T-helper 2 cell treated with Interferon-gamma antibody and Interleukin-4, amounts not matched to agents 100 ng/mL and 5 ng/mL, for 36 hours (primary cell): ENCODE measurements around the gene MKRN1. TPM values are rescaled to one million over a fixed set of nuclear protein-coding genes. Genes with fewer than 3 reads are reported as not detected.

Experiments
- intact Hi-C: fragments of 100-400 bp; cut with micrococcal nuclease; formaldehyde crosslinking; loops from one replicate; pipeline ENCODE4 v1.15.1; 2023
- total RNA-seq: library from RNA; stranded (reverse); gene quantifications from 2 replicates; pipeline ENCODE4 v1.2.3, GENCODE V29; 2022

Gene MKRN1
- total RNA-seq, 1 donor from 2014 or later: 67.7 TPM

GRCh38 chr7:140485500-140486265 is 6.4 kb upstream of the MKRN1 start:
- intact Hi-C loops: no loop called here

GRCh38 chr7:140484951-140485499 is 5.7 kb upstream of the MKRN1 start:
- intact Hi-C loops: no loop called here

GRCh38 chr7:140484479-140484878 is 5.2 kb upstream of the MKRN1 start:
- intact Hi-C loops: no loop called here

- intact Hi-C loops: loop anchor here (1.0 to 10.0 kb wide), 11 partner anchors 77 to 1375 kb away; partner anchors contain the start of genes BRAF, MRPS33, NDUFB2 and SSBP1
Observed at GRCh38 chr7:140479739-140480084, 407 bp upstream of the MKRN1 start.

- intact Hi-C loops: loop anchor here (1.0 to 10.0 kb wide), 12 partner anchors 76 to 1374 kb away; partner anchors contain the start of genes BRAF, MRPS33, NDUFB2 and SSBP1
Observed at GRCh38 chr7:140478246-140479061, 851 bp downstream of the MKRN1 start.

- intact Hi-C loops: loop anchor here (1.0 to 10.0 kb wide), 4 partner anchors 177 to 1372 kb away; partner anchors contain the start of gene ZC3HAV1
Observed at GRCh38 chr7:140476698-140477261, 2.5 kb downstream of the MKRN1 start.

- intact Hi-C loops: loop anchor here (1.0 to 10.0 kb wide), 5 partner anchors 17 to 1371 kb away; partner anchors contain the start of gene ZC3HAV1
Observed at GRCh38 chr7:140475747-140476333, 3.5 kb downstream of the MKRN1 start.

GRCh38 chr7:140463111-140463510 is 16.2 kb downstream of the MKRN1 start:
- intact Hi-C loops: no loop called here

GRCh38 chr7:140458916-140459315 is 20.4 kb downstream of the MKRN1 start:
- intact Hi-C loops: no loop called here

GRCh38 chr7:140458201-140458600 is 21.1 kb downstream of the MKRN1 start:
- intact Hi-C loops: no loop called here

GRCh38 chr7:140456551-140457051 is 22.7 kb downstream of the MKRN1 start:
- intact Hi-C loops: no loop called here

GRCh38 chr7:140455743-140456142 is 23.6 kb downstream of the MKRN1 start:
- intact Hi-C loops: no loop called here

- intact Hi-C loops: loop anchor here (5.0 kb wide), 1 partner anchor 52 kb away; the partner anchor contains the start of gene RAB19
Observed at GRCh38 chr7:140454657-140455015, 24.7 kb downstream of the MKRN1 start.

GRCh38 chr7:140453785-140454656 is 25.3 kb downstream of the MKRN1 start:
- intact Hi-C loops: loop anchor here (5.0 kb wide), 1 partner anchor 52 kb away; the partner anchor contains the start of gene RAB19

GRCh38 chr7:140453273-140453672 is 26.0 kb downstream of the MKRN1 start:
- intact Hi-C loops: loop anchor here (5.0 kb wide), 1 partner anchor 51 kb away; the partner anchor contains the start of gene RAB19

GRCh38 chr7:140451716-140452115 is 27.6 kb downstream of the MKRN1 start:
- intact Hi-C loops: loop anchor here (5.0 kb wide), 1 partner anchor 49 kb away; the partner anchor contains the start of gene RAB19

- intact Hi-C loops: no loop called here
Observed at GRCh38 chr7:140448781-140449480, 30.4 kb downstream of the MKRN1 start.

- intact Hi-C loops: no loop called here
Observed at GRCh38 chr7:140447841-140448240, 31.5 kb downstream of the MKRN1 start.

- intact Hi-C loops: no loop called here
Observed at GRCh38 chr7:140446467-140446866, 32.8 kb downstream of the MKRN1 start.
